Neural progenitor cell (in vitro differentiated cells): Measurements from ENCODE around the gene KIRREL3. TPM values are rescaled to one million over a fixed set of nuclear protein-coding genes. Genes with fewer than 3 reads are reported as not detected.

ENCODE experiments used
- DNase-seq: peaks from one replicate; pipeline ENCODE4 v3.0.0-alpha.2; 2016; ENCODE audit warnings: low spot score
- H2AFZ ChIP-seq: fragments of 200-600 bp; sonication (generic); replicated peaks from 2 replicates; pipeline ENCODE4 v1.6.1; 2016; ENCODE audit warnings: antibody characterized with exemption
- H3F3A ChIP-seq: fragments of 200-600 bp; sonication (generic); 2 replicates; pipeline ENCODE4 v1.6.1; 2016; ENCODE audit warnings: antibody characterized with exemption, low read depth
- H3K27ac ChIP-seq: fragments of 200-600 bp; sonication (generic); 2 replicates; pipeline ENCODE4 v1.5.1; 2016; ENCODE audit warnings: mild to moderate bottlenecking
- H3K27me3 ChIP-seq: fragments of 200-600 bp; sonication (generic); 2 replicates; pipeline ENCODE4 v1.6.1; 2016; ENCODE audit warnings: mild to moderate bottlenecking, moderate library complexity
- H3K36me3 ChIP-seq: fragments of 200-600 bp; sonication (generic); 2 replicates; pipeline ENCODE4 v1.5.1; 2016
- H3K4me1 ChIP-seq: fragments of 200-600 bp; sonication (generic); 2 replicates; pipeline ENCODE4 v1.6.1; 2016; ENCODE audit warnings: mixed run types
- H3K4me2 ChIP-seq: fragments of 200-600 bp; sonication (generic); 2 replicates; pipeline ENCODE4 v1.6.1; 2016
- H3K4me3 ChIP-seq: fragments of 200-600 bp; sonication (generic); 2 replicates; pipeline ENCODE4 v1.5.1; 2016
- H3K79me2 ChIP-seq: fragments of 200-600 bp; sonication (generic); 2 replicates; pipeline ENCODE4 v1.6.1; 2016; ENCODE audit warnings: low read depth
- H3K9ac ChIP-seq: fragments of 200-600 bp; sonication (generic); 2 replicates; pipeline ENCODE4 v1.6.1; 2016
- H3K9me3 ChIP-seq: fragments of 200-600 bp; sonication (generic); 2 replicates; pipeline ENCODE4 v1.5.1; 2016; ENCODE audit warnings: low read depth
- H4K20me1 ChIP-seq: fragments of 200-600 bp; sonication (generic); 2 replicates; pipeline ENCODE4 v1.6.1; 2016; ENCODE audit warnings: low read depth
- H3K27ac Mint-ChIP-seq: 3 replicates; pipeline ENCODE4 v1.8.0; 2021; ENCODE audit warnings: mixed read lengths
- H3K27me3 Mint-ChIP-seq: 2 replicates; pipeline ENCODE4 v1.8.0; 2022; ENCODE audit warnings: low read depth, mild to moderate bottlenecking, inconsistent platforms, moderate library complexity, mixed read lengths; ENCODE audit not compliant: insufficient read depth
- H3K36me3 Mint-ChIP-seq: 3 replicates; pipeline ENCODE4 v1.8.0; 2021; ENCODE audit warnings: mixed read lengths
- H3K4me1 Mint-ChIP-seq: 3 replicates; pipeline ENCODE4 v1.8.0; 2021; ENCODE audit warnings: mixed read lengths
- H3K4me3 Mint-ChIP-seq: 3 replicates; pipeline ENCODE4 v1.8.0; 2021; ENCODE audit warnings: mild to moderate bottlenecking, moderate library complexity, mixed read lengths
- H3K9me3 Mint-ChIP-seq: 3 replicates; pipeline ENCODE4 v1.8.0; 2020; ENCODE audit warnings: mixed read lengths
- EZH2 ChIP-seq: fragments of 200-600 bp; sonication (generic); IDR thresholded peaks from 2 replicates; pipeline ENCODE4 v1.6.1; 2017; ENCODE audit warnings: antibody characterized with exemption, mild to moderate bottlenecking, moderate library complexity
- EZH2phosphoT487 ChIP-seq: fragments of 200-600 bp; sonication (generic); IDR thresholded peaks from 2 replicates; pipeline ENCODE4 v1.6.1; 2017; ENCODE audit warnings: antibody characterized with exemption
- total RNA-seq: library from RNA; depleted of rRNA; stranded (reverse); fragments of >200 nt; gene quantifications from 2 replicates; pipeline ENCODE4 v1.2.3, GENCODE V29; 2015; ENCODE audit warnings: low replicate concordance
- TF ChIP-seq, protein P1 (sequence below): fragments of 200-600 bp; sonication (generic); IDR thresholded peaks from 2 replicates; pipeline ENCODE4 v1.5.1; 2017; ENCODE audit warnings: antibody characterized with exemption, mild to moderate bottlenecking

The KIRREL3 gene
- total RNA-seq, 1 donor from 2014 or later, result 1.1 TPM

DNA sequence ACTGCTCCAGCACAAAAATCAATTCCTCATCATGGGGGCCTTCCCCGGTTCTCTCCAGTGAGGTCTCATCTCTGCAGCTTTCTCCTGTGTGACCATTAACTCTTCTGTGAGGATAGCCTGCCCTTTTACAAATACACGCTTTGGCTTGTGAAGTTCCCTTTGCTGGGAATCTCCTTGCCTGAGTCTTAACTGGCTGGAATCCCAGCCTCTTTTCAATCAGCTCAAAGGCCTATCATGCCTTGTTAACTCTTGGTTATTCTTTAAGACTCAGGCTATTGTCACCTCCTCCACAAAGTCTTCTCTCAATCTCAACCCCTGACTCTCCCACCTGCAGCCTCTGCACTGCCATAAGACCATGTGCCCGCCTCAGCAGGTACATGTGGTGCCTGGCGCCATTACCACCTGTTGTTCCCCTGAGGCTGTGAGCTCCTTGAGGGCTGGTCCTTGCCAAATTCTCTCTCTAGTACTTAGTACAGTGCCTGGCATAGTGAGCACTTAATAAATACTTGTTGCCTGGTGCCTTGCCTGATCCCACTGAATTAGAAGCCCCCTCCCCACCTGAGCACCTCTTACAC, 516.9 kb downstream of the KIRREL3 start:
- Histone ChIP-seq H4K20me1 (no peaks in the 10 kb centered on the region), H3K9me3 (no peaks in the 10 kb centered on the region), H3K36me3 (no peaks in the 10 kb centered on the region), H3K4me1 (peaks cover 55% of the 10 kb centered on the region), H3K27me3 (no peaks in the 10 kb centered on the region), H3K27ac (peak overlapping the region; percentile 90), H2AFZ (no peak overlapping the region), H3F3A (peaks cover 14% of the 10 kb centered on the region), H3K4me2 (peak overlapping the region; percentile 40), H3K4me3 (no peak overlapping the region), H3K79me2 (no peaks in the 10 kb centered on the region), H3K9ac (no peak overlapping the region)
- Mint-ChIP-seq H3K27me3 (peaks cover 1% of the 10 kb centered on the region), H3K4me3 (no peak overlapping the region), H3K27ac (peak overlapping the region; percentile 27), H3K9me3 (no peaks in the 10 kb centered on the region), H3K36me3 (no peaks in the 10 kb centered on the region), H3K4me1 (peaks cover 54% of the 10 kb centered on the region)
- TF ChIP-seq, protein P1, sequence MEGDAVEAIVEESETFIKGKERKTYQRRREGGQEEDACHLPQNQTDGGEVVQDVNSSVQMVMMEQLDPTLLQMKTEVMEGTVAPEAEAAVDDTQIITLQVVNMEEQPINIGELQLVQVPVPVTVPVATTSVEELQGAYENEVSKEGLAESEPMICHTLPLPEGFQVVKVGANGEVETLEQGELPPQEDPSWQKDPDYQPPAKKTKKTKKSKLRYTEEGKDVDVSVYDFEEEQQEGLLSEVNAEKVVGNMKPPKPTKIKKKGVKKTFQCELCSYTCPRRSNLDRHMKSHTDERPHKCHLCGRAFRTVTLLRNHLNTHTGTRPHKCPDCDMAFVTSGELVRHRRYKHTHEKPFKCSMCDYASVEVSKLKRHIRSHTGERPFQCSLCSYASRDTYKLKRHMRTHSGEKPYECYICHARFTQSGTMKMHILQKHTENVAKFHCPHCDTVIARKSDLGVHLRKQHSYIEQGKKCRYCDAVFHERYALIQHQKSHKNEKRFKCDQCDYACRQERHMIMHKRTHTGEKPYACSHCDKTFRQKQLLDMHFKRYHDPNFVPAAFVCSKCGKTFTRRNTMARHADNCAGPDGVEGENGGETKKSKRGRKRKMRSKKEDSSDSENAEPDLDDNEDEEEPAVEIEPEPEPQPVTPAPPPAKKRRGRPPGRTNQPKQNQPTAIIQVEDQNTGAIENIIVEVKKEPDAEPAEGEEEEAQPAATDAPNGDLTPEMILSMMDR, result no peak
- TF ChIP-seq EZH2 (no peak), EZH2phosphoT487 (no peak)
- DNase-seq, result peak; percentile 77

DNA sequence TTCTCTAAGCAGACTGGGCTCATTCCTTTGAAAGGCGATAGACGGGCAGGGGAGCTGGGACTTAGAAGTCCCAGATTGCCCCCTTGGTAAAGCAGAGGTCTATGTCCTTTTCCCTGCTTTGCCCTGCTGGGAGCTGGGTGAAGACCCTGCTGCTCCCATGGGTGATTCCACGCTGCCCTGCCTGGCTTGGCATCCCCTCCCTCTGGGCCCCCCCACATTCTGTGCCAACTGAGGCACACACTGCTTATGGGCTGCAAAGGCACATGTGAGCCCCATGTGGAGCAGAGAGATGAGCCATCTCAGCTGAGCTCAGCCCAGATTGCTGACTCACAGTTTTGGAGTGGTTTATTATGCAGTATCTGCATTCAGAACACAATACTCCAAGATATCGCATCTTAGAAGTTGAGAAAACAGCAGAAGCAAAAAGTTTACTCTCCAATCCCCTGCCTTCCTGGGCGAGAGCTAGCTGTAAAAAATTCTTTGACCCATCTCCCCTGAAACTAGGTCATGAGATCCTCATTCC, 517.9 kb downstream of the KIRREL3 start:
- no peak for DNase-seq
- peaks cover 49% of the 10 kb centered on the region for H3K4me1 Mint-ChIP-seq

DNA sequence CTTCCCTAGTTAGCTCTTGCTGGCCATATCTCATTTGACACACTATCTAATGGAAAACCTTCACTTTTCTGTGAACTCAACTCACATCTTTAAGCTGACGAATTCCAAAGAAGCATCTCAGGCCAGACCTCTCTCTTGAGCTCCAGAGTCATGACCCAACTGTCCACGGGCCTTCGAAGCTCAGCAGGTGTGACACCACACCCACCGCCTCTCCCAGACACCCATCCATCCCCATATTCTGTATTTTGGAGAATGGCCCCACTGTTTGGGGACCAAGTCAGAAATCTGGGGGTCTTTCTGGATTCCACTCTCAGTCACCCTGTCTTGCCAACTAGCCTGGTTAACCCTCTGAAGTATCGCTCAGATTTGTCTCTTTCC, 519.3 kb downstream of the KIRREL3 start:
- no peaks in the 10 kb centered on the region for H3K9me3 Mint-ChIP-seq
- DNase-seq, result no peak
- H3K27ac ChIP-seq, result no peak overlapping the region
- H3K4me2 ChIP-seq, result no peak overlapping the region
- no peak overlapping the region for H3K4me3 Mint-ChIP-seq
- no peaks in the 10 kb centered on the region for H3K9me3 ChIP-seq
- H3K4me1 Mint-ChIP-seq, result peaks cover 55% of the 10 kb centered on the region
- H3K4me3 ChIP-seq, result no peak overlapping the region
- peaks cover 43% of the 10 kb centered on the region for H3K4me1 ChIP-seq
- no peaks in the 10 kb centered on the region for H3K36me3 ChIP-seq
- H3K36me3 Mint-ChIP-seq, result no peaks in the 10 kb centered on the region
- no peak overlapping the region for H3K27ac Mint-ChIP-seq
- TF ChIP-seq, protein P1, result no peak
- TF ChIP-seq EZH2 (no peak), EZH2phosphoT487 (no peak)
- H3K79me2 ChIP-seq, result no peaks in the 10 kb centered on the region
- H3K9ac ChIP-seq, result no peak overlapping the region
- no peaks in the 10 kb centered on the region for H3K27me3 ChIP-seq
- no peaks in the 10 kb centered on the region for H4K20me1 ChIP-seq
- H3F3A ChIP-seq, result peaks cover 14% of the 10 kb centered on the region
- H2AFZ ChIP-seq, result no peak overlapping the region
- no peaks in the 10 kb centered on the region for H3K27me3 Mint-ChIP-seq

More for the DNA sequence above, 517.9 kb downstream of the KIRREL3 start:
- no peak overlapping the region for H3K4me3 Mint-ChIP-seq
- H3K4me2 ChIP-seq, result peak overlapping the region; percentile 40
- H3K9me3 ChIP-seq, result no peaks in the 10 kb centered on the region
- H3K27me3 Mint-ChIP-seq, result no peaks in the 10 kb centered on the region
- H3F3A ChIP-seq, result peaks cover 14% of the 10 kb centered on the region
- TF ChIP-seq, protein P1, result no peak
- TF ChIP-seq EZH2phosphoT487 (no peak), EZH2 (no peak)
- H3K9ac ChIP-seq, result no peak overlapping the region
- H3K27ac Mint-ChIP-seq, result no peak overlapping the region
- peaks cover 50% of the 10 kb centered on the region for H3K4me1 ChIP-seq
- H3K27ac ChIP-seq, result no peak overlapping the region
- H3K27me3 ChIP-seq, result no peaks in the 10 kb centered on the region
- no peaks in the 10 kb centered on the region for H3K36me3 Mint-ChIP-seq
- no peaks in the 10 kb centered on the region for H3K79me2 ChIP-seq
- H4K20me1 ChIP-seq, result no peaks in the 10 kb centered on the region
- H3K9me3 Mint-ChIP-seq, result no peaks in the 10 kb centered on the region
- no peak overlapping the region for H3K4me3 ChIP-seq
- H2AFZ ChIP-seq, result no peak overlapping the region
- H3K36me3 ChIP-seq, result no peaks in the 10 kb centered on the region
